Astrocyte (in vitro differentiated cells and primary cell): ENCODE data around the gene TRPM8.

Source experiments
- CTCF ChIP-seq: IDR thresholded peaks from 2 replicates; pipeline ENCODE4 v1.5.1; 2011; ENCODE audit warnings: low read depth, mild to moderate bottlenecking, inconsistent platforms, low read length, moderate library complexity; ENCODE audit not compliant: insufficient read depth
- EZH2 ChIP-seq: IDR thresholded peaks from 2 replicates; pipeline ENCODE4 v1.6.1; 2012; ENCODE audit warnings: mild to moderate bottlenecking, low read length, inconsistent platforms; ENCODE audit not compliant: insufficient read depth

- TF ChIP-seq CTCF: no peak
- no peak for TF ChIP-seq EZH2
These were observed 71.4 kb downstream of the TRPM8 start for GRCh38 chr2:233988581-233988980.
